ENCODE data around the gene SPOCK2.
"Not testable (repeated sequence)": the region's sequence is repeated elsewhere in the genome, so short reads cannot be mapped to it uniquely, and the experiment has no call there.

Gene SPOCK2

GRCh38 chr10:72050873-72051272 is 37.5 kb downstream of the SPOCK2 start:
- DNase-seq, result no peak

DNA sequence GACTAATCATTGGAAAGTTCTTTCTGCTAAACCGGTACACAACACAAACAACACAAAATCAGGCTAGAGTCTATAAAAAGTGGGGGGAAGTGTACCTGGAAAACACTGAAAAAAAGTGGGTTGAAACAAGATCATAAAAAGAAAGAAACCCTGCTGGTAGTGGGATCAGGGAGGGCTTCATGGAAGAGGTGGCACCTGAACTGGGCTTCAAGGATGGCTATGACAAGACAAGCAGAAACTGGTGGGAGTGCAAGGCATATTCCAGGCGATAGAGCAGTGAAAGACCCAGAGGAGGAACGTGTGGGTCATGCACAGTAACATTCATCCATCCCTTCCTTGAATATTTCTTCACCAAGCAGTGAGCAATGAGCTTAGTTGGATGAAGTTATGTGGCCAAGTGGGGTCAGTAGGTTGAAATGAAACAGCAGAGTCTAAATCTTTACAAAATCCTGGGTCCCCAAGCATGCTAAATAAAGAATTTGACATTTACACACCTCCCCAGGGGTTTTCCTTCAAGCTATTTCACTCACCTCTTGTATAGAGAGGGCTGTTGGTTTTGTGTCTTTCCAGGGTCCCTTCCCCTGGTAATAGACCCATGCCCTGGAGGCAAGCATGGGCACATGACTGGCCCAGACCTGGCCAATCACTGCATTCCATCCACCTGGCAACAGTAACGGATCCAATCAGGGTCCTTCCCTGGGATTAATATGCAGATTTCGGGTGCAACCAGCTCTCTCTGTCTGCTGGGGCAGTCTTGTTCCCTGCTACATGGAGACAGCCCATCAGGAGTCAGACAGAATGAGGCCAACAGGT is 38.2 kb downstream of the SPOCK2 start:
- DNase-seq, result no peak

DNA sequence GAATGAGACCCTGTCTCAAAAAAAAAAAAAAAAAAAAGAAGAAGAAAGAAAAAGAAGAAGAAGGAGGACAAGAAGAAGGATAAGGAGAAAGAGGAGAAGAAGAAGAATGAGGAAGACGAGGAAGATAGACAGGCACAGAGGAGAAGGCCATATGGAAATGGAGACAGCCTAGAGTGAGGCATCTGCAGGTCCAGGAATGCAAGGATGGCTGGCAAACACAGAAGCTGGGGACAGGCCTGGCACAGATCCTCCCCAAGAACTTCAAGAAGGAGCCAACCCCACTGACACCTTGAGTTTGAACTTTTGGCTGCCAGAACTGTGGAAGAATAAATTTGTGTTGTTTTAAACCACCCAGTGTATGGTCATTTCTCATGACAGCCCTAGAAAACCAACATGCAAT is 38.9 kb downstream of the SPOCK2 start:
- no peak for DNase-seq

DNA sequence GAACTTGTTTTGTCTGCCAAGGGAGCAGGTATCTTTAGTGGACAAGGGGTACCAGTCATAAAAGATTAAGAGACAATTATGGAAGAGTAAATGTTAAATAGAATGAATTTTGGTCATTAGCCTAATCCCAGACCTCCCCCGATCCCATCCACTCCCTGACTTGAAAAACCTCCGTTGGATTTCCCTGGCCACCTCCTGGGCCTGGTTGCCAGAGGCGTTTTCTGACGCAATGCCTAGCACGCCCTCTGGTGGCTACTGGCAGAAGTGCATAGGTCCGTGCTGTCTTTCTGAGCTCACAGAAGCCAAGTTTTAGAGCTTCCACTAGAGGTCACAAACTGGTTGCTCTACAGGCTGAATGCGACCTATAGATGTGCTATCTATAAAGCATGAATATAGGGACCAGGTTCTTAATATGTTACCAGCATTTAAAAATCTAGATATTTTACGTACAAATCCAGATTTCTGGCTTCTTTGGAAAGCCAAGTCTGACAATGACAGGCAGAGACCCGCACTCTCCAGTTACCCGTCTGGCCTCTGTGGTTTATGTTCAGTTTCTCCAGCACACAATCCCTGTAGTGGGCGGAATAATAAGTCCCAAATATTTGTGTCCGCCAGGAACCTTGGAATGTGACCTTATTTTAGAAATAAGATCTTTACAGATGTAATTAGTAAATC is 39.8 kb downstream of the SPOCK2 start:
- peak; percentile 92 for DNase-seq

DNA sequence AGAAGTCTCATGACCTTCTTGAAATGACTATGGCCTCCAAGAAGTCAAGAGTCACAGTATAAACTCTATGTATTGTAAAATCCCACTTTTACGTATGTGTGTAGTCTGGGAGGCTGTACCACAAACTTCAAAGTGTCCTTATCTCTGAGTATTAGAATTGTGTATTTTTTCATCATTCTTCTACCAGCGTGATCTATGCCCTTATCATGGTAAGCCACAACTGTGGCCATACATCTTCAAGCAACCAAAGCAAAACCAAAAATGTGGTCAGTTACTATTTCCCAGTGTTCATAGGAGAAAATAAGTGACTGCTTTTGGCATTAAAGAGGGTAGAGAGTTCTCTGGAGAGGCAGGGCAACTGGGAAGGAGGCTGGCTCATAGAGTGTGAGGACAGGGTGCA is 42.8 kb downstream of the SPOCK2 start:
- DNase-seq, result no peak

GRCh38 chr10:72044417-72045041 is 43.8 kb downstream of the SPOCK2 start:
- no peak for DNase-seq

GRCh38 chr10:72043016-72043834 is 45.1 kb downstream of the SPOCK2 start:
- no peak for DNase-seq

- DNase-seq, result no peak
These were observed 46.9 kb downstream of the SPOCK2 start for GRCh38 chr10:72041491-72041890.

DNA sequence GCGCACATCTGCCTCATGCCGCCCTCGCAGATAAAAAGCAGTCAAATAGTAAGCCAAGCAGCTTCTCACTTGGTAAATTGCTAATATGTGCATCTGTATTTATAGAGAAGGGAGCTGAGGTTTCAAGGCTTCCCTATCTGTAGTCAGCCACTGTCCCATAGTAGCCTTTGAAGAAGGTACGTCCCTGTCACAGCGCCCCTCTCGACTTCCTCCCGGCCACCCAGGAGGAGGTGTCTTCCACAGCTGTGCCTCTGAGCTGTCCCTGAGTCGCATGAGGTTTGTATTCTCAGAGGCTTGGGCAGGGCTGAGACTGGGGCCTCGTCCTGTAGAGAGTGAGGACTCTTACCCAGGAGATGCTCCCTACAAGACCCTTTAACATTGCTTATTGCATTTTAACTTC is 49.0 kb downstream of the SPOCK2 start:
- DNase-seq, result no peak

DNA sequence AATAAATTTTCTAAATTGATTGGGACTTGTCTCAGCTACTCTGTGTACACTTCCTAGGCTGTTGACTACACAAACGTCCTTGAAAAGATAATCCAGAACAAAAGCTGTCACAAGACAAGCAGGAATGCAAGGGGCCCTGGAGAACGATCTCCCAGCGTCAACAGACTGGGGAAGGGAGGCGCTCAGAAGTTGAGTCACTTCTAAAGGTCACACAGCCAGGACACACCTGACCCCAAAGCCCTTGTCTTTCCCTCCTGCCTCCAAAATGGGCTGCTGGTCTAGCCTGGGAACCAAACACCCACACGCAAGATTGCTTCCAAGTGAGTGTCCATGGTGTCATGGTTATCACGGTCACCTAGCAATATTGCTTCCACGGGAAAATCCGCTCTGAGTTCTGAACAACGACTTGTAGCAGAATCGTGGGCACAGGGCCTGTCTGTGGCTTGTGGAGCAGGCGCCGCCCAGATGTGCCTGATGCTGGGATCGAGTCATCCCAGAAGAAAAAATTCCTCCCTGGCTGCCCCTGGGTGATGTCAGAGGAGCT is 49.8 kb downstream of the SPOCK2 start:
- no peak for DNase-seq

GRCh38 chr10:72037811-72038210 is 50.5 kb downstream of the SPOCK2 start:
- DNase-seq, result no peak

DNA sequence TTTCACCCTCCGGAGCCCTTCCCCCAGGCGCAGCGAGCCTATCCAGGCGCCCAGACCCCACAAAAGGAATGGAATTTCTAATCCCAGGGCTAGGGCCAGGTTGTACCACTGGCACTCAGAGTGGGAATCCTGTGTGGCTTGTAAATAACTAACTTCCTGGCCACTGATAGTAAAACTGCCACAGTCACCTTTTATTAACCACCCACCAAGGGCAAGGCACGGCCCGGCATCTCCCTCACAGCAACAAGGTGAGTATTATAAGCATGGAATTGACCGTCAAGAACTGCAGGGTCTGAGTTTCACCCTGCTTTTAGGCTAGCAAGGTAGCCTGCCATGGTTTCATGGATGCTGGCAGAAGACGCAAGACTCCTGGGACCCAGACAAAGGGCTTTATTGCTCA is 51.1 kb downstream of the SPOCK2 start:
- DNase-seq, result no peak

- DNase-seq, result no peak
These were observed 53.0 kb downstream of the SPOCK2 start for GRCh38 chr10:72035252-72035887.

- no peak for DNase-seq
These were observed 53.6 kb downstream of the SPOCK2 start for GRCh38 chr10:72034761-72035160.

DNA sequence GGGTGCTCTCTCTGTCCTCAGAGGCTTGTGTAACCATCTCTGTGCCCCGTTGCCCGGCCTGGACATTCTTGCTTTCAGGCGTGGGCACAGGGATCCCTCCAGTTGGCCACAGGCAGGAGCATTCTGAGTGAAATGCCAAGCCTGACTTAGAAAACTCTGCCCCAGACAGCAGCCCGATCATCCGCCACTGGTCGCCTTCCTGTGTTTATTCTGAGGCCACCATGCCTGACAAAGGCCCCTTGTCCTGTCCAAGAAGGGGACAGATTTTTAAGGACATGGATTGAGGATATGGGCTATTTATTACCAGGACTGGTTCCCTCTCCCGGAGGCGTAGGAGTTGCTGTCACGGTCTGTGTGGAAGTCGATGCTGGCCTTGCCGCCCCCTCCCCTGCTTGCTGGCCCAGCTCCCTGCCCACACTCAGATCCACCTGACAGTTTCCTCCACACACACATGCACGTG is 54.3 kb downstream of the SPOCK2 start:
- DNase-seq, result no peak

DNA sequence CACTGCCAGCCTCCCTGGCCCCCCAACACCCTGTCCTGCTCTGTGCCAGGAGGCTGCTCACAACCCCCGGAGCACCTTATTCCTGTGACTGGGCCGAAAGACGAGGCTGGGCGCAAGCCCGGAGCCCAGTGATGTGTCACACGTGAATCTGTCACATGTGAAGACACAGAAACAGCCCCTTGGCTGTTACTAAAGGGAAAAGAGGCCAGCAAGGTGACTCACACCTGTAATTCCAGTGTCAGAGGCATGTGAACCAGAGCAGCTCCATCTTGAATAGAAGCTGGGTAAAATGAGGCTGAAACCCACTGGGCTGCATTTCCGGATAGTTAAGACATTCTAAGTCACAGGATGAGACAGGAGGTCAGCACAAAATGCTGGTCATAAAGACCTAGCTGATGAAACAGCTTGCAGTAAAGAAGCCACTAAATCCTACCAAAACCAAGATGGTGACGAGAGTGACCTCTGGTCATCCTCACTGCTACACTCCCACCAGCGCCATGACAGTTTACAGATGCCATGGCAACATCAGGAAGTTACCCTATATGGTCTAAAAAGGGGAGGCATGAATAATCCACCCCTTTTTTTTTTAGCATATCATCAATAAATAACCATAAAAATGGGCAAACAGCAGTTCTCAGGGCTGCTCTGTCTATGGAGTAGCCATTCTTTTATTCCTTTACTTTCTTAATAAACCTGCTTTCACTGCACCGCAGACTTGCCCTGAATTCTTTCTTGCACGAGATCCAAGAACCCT is 55.8 kb downstream of the SPOCK2 start:
- DNase-seq, result not testable (repeated sequence)

DNA sequence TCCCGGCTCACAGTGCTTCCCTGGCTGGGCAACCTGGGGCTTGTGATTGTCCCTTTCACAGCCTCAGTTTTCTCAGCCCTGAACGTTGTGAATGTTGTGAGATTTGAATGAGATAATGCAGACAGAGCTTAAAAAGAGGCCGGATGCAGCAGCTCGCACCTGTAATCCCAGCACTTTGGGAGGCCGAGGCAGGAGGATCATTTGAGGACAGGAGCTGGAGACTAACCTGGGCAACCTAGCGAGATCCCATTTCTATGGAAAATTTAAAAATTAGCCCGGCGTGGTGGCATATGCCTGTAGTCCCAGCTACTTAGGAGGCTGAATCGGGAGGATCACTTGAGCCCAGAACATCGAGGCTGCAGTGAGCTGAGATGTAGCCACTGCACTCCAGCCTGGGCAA is 56.6 kb downstream of the SPOCK2 start:
- no peak for DNase-seq

- DNase-seq, result no peak
These were observed 57.4 kb downstream of the SPOCK2 start for GRCh38 chr10:72030762-72031543.

DNA sequence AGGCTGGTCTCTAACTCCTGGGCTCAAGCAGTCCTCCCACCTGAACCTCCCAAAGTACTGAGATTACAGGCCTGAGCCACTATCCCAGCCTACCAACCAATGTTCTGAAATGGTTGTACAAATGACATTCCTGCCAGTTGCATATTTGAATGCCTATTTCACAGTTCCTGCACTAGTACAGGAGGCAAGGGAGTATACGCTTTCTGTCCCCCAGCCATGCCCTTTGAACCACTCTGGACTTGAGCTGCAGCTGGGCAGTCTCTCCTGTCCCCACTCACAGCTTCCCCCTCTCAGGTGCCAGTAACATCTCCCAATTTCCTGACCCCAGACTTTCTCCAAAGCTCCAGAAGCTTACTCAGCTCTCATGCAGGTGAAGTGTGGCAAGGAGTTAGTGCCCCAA is 58.9 kb downstream of the SPOCK2 start:
- no peak for DNase-seq

DNA sequence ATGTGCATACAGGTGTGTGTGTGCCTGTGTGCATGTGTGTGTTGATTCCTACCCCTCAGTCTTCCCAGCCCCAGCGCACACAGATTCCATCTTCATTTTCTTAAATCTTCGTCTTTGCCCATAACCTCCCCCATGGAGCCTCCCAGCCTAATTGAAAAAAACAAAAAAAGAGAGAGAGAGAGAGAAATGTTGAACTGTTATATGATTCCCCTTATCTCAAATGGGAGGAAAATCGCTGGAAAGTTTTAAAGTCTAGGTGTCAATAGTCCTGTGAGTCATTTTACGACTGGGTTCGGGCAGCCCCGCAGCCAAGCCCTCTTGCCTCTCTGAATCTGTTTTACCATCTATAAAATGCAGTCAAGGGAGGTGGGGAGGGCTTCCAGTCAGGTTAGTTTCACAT is 60.9 kb downstream of the SPOCK2 start:
- peak; percentile 10 for DNase-seq
